ENCODE results near the gene SMARCC1. TPM values are rescaled to one million over a fixed set of nuclear protein-coding genes. Genes with fewer than 3 reads are reported as not detected.
A peak's percentile ranks its signal among the peaks of the same experiment; 100 is the strongest.

The SMARCC1 gene
- total RNA-seq, 1 donor from 2014 or later = 146 TPM

DNA sequence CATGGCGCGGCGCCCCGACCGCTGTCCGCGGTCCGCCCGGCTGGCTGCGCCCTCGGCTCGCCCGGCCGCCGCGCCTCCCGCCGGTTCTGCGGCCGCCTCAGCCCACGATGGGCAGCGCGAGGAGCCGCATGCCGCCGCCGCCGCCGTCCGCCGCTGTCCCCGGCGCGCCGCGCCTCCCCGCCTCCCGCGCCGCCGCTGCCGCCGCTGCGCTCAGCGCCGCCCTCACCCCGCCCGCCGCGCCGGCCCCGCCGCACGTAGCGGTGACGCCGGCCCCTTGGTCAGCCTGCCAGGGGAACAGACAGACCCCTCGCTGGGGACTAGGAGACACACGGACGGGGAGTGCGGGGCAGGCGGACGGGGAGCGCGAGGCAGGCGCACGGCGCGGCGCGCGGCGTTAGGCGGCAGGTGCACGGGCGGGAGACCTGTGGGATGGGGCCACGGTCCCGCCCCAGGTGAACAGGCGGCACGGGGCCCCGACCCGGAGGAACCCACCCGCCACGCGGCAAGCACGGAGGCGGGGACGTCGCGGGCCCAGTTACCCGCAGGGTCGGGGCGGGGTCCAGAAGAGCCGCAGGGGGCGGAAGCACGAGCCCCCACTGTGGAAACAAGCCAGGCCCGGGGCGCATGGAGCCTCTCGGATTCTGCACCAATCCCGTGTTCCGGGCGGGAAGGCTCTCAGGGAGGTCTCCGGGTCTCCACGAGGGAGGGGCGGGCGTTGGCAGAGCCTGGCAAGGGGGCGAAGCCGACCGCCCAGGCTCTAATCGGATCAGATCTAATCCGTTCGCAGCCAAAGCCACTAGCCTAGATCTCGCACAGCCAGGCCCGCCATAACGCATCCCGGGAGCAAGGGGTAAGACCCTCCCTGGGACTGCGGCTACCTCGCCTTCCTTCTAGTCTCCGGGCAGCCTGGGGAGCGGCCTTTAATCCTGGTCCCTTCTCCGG lies 202.7 kb downstream of the SMARCC1 start, which contains the start of gene CSPG5:
Gene CSPG5, minus strand, starts transcription at position 175 of the 942 bp plus-strand sequence. Its CDS starts 172 bp downstream, at position 3.
- H3K27me3 ChIP-seq (ENCODE audit: insufficient read depth, low read length) = peaks cover 21% of the 10 kb centered on the region
- H4K20me1 ChIP-seq (ENCODE audit: insufficient read depth, low read length) = peaks cover 22% of the 10 kb centered on the region
- H3K9me3 ChIP-seq (ENCODE audit: insufficient read depth, low read depth, low read length) = no peaks in the 10 kb centered on the region
- H3K79me2 ChIP-seq (ENCODE audit: insufficient read depth, low read length) = no peaks in the 10 kb centered on the region
- Mint-ChIP-seq H3K4me1 (ENCODE audit: low read depth, unreplicated experiment) (peaks cover 1% of the 10 kb centered on the region), H3K9me3 (ENCODE audit: unreplicated experiment) (no peaks in the 10 kb centered on the region), H3K36me3 (ENCODE audit: low read depth, unreplicated experiment) (peaks cover 10% of the 10 kb centered on the region), H3K27me3 (ENCODE audit: low read depth, unreplicated experiment) (peaks cover 22% of the 10 kb centered on the region), H3K4me3 (ENCODE audit: unreplicated experiment) (peak within 1 kb of the TSS; percentile 64), H3K27ac (ENCODE audit: unreplicated experiment) (no peak within 1 kb of the TSS)
- H3K4me1 ChIP-seq (ENCODE audit: insufficient read depth, low read length) = no peaks in the 10 kb centered on the region
- H3K9ac ChIP-seq (ENCODE audit: low read length) = no peak within 1 kb of the TSS
- H2AFZ ChIP-seq (ENCODE audit: low read depth, low read length) = peak within 1 kb of the TSS; percentile 60
- no peaks in the 10 kb centered on the region for H3K36me3 ChIP-seq (ENCODE audit: insufficient read depth, low read length)
- peak within 1 kb of the TSS; percentile 81 for H3K4me2 ChIP-seq (ENCODE audit: low read length)
- H3K4me3 ChIP-seq (ENCODE audit: insufficient read depth, low read depth, low read length) = peak within 1 kb of the TSS; percentile 42
- DNase-seq (ENCODE audit: low read depth) = no peak
- TF ChIP-seq, protein P1, sequence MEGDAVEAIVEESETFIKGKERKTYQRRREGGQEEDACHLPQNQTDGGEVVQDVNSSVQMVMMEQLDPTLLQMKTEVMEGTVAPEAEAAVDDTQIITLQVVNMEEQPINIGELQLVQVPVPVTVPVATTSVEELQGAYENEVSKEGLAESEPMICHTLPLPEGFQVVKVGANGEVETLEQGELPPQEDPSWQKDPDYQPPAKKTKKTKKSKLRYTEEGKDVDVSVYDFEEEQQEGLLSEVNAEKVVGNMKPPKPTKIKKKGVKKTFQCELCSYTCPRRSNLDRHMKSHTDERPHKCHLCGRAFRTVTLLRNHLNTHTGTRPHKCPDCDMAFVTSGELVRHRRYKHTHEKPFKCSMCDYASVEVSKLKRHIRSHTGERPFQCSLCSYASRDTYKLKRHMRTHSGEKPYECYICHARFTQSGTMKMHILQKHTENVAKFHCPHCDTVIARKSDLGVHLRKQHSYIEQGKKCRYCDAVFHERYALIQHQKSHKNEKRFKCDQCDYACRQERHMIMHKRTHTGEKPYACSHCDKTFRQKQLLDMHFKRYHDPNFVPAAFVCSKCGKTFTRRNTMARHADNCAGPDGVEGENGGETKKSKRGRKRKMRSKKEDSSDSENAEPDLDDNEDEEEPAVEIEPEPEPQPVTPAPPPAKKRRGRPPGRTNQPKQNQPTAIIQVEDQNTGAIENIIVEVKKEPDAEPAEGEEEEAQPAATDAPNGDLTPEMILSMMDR (IDR thresholded peaks at IDR 0.05; ENCODE audit: insufficient read depth, low read depth, low read length) = no peak
- TF ChIP-seq EZH2 (IDR thresholded peaks at IDR 0.05; ENCODE audit: insufficient read depth, low read length) = peak; percentile 99
- H3K27ac ChIP-seq (ENCODE audit: low read depth, low read length) = no peak within 1 kb of the TSS
- FAIRE-seq = no peak

DNA sequence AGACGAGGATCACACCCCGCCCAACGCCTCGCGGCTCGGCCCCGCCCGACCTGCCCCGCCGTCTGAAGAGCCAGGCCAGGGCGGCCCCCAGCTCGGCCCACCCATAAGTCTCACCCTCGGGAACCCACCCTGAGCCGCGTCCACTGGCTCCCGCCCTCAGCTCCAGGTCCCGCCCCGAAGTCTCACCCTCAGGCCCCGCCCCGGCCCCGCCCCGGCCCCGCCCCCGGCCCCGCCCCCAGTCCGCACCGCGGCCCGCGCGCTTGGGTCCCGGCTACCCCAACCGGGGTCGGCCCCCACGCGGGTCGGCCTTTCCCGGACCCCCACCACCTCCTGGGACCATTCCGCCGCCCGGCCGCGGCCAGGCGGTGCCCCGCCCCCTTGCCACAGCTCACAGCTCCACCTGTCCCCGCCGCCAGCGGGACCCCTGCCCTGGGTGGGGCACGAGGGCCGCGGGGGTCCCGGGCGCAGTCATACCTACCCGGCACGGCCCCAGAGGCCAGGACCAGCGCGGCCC lies 203.5 kb downstream of the SMARCC1 start:
- H3K27ac ChIP-seq (ENCODE audit: low read depth, low read length) = no peak overlapping the region
- H3K27me3 Mint-ChIP-seq (ENCODE audit: low read depth, unreplicated experiment) = peaks cover 26% of the 10 kb centered on the region
- peak overlapping the region; percentile 81 for H3K4me2 ChIP-seq (ENCODE audit: low read length)
- no peaks in the 10 kb centered on the region for H3K79me2 ChIP-seq (ENCODE audit: insufficient read depth, low read length)
- DNase-seq (ENCODE audit: low read depth) (no peak), FAIRE-seq (no peak)
- no peak overlapping the region for H3K9ac ChIP-seq (ENCODE audit: low read length)
- no peaks in the 10 kb centered on the region for H3K9me3 Mint-ChIP-seq (ENCODE audit: unreplicated experiment)
- H3K4me1 Mint-ChIP-seq (ENCODE audit: low read depth, unreplicated experiment) = peaks cover 4% of the 10 kb centered on the region
- H3K36me3 ChIP-seq (ENCODE audit: insufficient read depth, low read length) = no peaks in the 10 kb centered on the region
- peaks cover 22% of the 10 kb centered on the region for H4K20me1 ChIP-seq (ENCODE audit: insufficient read depth, low read length)
- peak overlapping the region; percentile 60 for H2AFZ ChIP-seq (ENCODE audit: low read depth, low read length)
- H3K9me3 ChIP-seq (ENCODE audit: insufficient read depth, low read depth, low read length) = no peaks in the 10 kb centered on the region
- peaks cover 4% of the 10 kb centered on the region for H3K36me3 Mint-ChIP-seq (ENCODE audit: low read depth, unreplicated experiment)
- no peaks in the 10 kb centered on the region for H3K4me1 ChIP-seq (ENCODE audit: insufficient read depth, low read length)
- no peak overlapping the region for H3K27ac Mint-ChIP-seq (ENCODE audit: unreplicated experiment)
- peak overlapping the region; percentile 42 for H3K4me3 ChIP-seq (ENCODE audit: insufficient read depth, low read depth, low read length)
- TF ChIP-seq, protein P1 (IDR thresholded peaks at IDR 0.05; ENCODE audit: insufficient read depth, low read depth, low read length) = no peak
- no peak for TF ChIP-seq EZH2 (IDR thresholded peaks at IDR 0.05; ENCODE audit: insufficient read depth, low read length)
- H3K4me3 Mint-ChIP-seq (ENCODE audit: unreplicated experiment) = peak overlapping the region; percentile 64
- peaks cover 27% of the 10 kb centered on the region for H3K27me3 ChIP-seq (ENCODE audit: insufficient read depth, low read length)
